Measurements from ENCODE around the gene THAP11.
A peak's percentile ranks its signal among the peaks of the same experiment; 100 is the strongest.
"Not testable (repeated sequence)": the region's sequence is repeated elsewhere in the genome, so short reads cannot be mapped to it uniquely, and the experiment has no call there.

THAP11 gene

GRCh38 chr16:67862623-67863583, 20.8 kb downstream of the THAP11 start:
- no peak for DNase-seq (ENCODE audit: low read depth, low spot score)

GRCh38 chr16:67864044-67864443, 21.9 kb downstream of the THAP11 start:
- DNase-seq (ENCODE audit: low read depth, low spot score): not testable (repeated sequence)

GRCh38 chr16:67864594-67864993, 22.5 kb downstream of the THAP11 start:
- DNase-seq (ENCODE audit: low read depth, low spot score): no peak

- DNase-seq (ENCODE audit: low read depth, low spot score): no peak
These were observed 23.2 kb downstream of the THAP11 start for GRCh38 chr16:67865318-67865717.

- DNase-seq (ENCODE audit: low read depth, low spot score): no peak
These were observed 26.2 kb downstream of the THAP11 start for GRCh38 chr16:67868290-67868689.

- DNase-seq (ENCODE audit: low read depth, low spot score): no peak
These were observed 27.5 kb downstream of the THAP11 start for GRCh38 chr16:67869653-67870052.

- no peak for DNase-seq (ENCODE audit: low read depth, low spot score)
These were observed 29.1 kb downstream of the THAP11 start for GRCh38 chr16:67871256-67871655.

GRCh38 chr16:67872131-67872630, 30.1 kb downstream of the THAP11 start:
- DNase-seq (ENCODE audit: low read depth, low spot score): no peak

- DNase-seq (ENCODE audit: low read depth, low spot score): peak; percentile 65
These were observed 30.7 kb downstream of the THAP11 start, which contains the start of gene EDC4 for GRCh38 chr16:67872631-67873434. EDC4 (plus strand) TSS chr16:67873052; CDS start chr16:67873262, 210 bp downstream.

- no peak for DNase-seq (ENCODE audit: low read depth, low spot score)
These were observed 31.6 kb downstream of the THAP11 start for GRCh38 chr16:67873435-67874370.

- no peak for DNase-seq (ENCODE audit: low read depth, low spot score)
These were observed 32.3 kb downstream of the THAP11 start for GRCh38 chr16:67874372-67874771.

GRCh38 chr16:67877064-67877463, 34.9 kb downstream of the THAP11 start:
- DNase-seq (ENCODE audit: low read depth, low spot score): no peak

GRCh38 chr16:67878232-67878631, 36.1 kb downstream of the THAP11 start:
- DNase-seq (ENCODE audit: low read depth, low spot score): no peak

- no peak for DNase-seq (ENCODE audit: low read depth, low spot score)
These were observed 36.7 kb downstream of the THAP11 start for GRCh38 chr16:67878846-67879245.

GRCh38 chr16:67879462-67879861, 37.3 kb downstream of the THAP11 start:
- no peak for DNase-seq (ENCODE audit: low read depth, low spot score)

- no peak for DNase-seq (ENCODE audit: low read depth, low spot score)
These were observed 37.8 kb downstream of the THAP11 start for GRCh38 chr16:67879936-67880335.

- DNase-seq (ENCODE audit: low read depth, low spot score): no peak
These were observed 38.5 kb downstream of the THAP11 start for GRCh38 chr16:67880584-67880983.

GRCh38 chr16:67881621-67882161, 39.6 kb downstream of the THAP11 start:
- no peak for DNase-seq (ENCODE audit: low read depth, low spot score)

GRCh38 chr16:67882374-67883145, 40.4 kb downstream of the THAP11 start:
- no peak for DNase-seq (ENCODE audit: low read depth, low spot score)
